DMS 273 (cell line): Measurements from ENCODE around the gene STXBP6.

Source experiments
- DNase-seq: peaks from one replicate; lab custom pipeline; 2025; ENCODE audit not compliant: unreplicated experiment; lab: John Stamatoyannopoulos, UW

STXBP6 gene

GRCh38 chr14:25017562-25017961 is 32.4 kb downstream of the STXBP6 start:
- no peak for DNase-seq

GRCh38 chr14:25015761-25016160 is 34.2 kb downstream of the STXBP6 start:
- peak; percentile 9 for DNase-seq

GRCh38 chr14:25014440-25014839 is 35.5 kb downstream of the STXBP6 start:
- no peak for DNase-seq

GRCh38 chr14:25011095-25011494 is 38.9 kb downstream of the STXBP6 start:
- DNase-seq: no peak

- no peak for DNase-seq
Measured at GRCh38 chr14:25010471-25010870, 39.5 kb downstream of the STXBP6 start.

- no peak for DNase-seq
Measured at GRCh38 chr14:25009891-25010290, 40.1 kb downstream of the STXBP6 start.

GRCh38 chr14:25007832-25008231 is 42.1 kb downstream of the STXBP6 start:
- peak; percentile 90 for DNase-seq

GRCh38 chr14:25006961-25007795 is 42.8 kb downstream of the STXBP6 start:
- DNase-seq: no peak

- no peak for DNase-seq
Measured at GRCh38 chr14:25006031-25006430, 43.9 kb downstream of the STXBP6 start.

GRCh38 chr14:25004389-25004809 is 45.5 kb downstream of the STXBP6 start:
- DNase-seq: no peak

GRCh38 chr14:25003537-25003936 is 46.4 kb downstream of the STXBP6 start:
- no peak for DNase-seq

- no peak for DNase-seq
Measured at GRCh38 chr14:25001601-25002000, 48.3 kb downstream of the STXBP6 start.

- no peak for DNase-seq
Measured at GRCh38 chr14:25001156-25001555, 48.8 kb downstream of the STXBP6 start.

GRCh38 chr14:24999157-24999556 is 50.8 kb downstream of the STXBP6 start:
- DNase-seq: no peak

GRCh38 chr14:24996930-24997725 is 52.8 kb downstream of the STXBP6 start:
- no peak for DNase-seq

GRCh38 chr14:24995016-24995415 is 54.9 kb downstream of the STXBP6 start:
- DNase-seq: no peak

GRCh38 chr14:24993631-24994030 is 56.3 kb downstream of the STXBP6 start:
- DNase-seq: no peak

- no peak for DNase-seq
Measured at GRCh38 chr14:24992624-24993360, 57.2 kb downstream of the STXBP6 start.

GRCh38 chr14:24991821-24992220 is 58.1 kb downstream of the STXBP6 start:
- no peak for DNase-seq

GRCh38 chr14:24991288-24991687 is 58.7 kb downstream of the STXBP6 start:
- no peak for DNase-seq

- DNase-seq: no peak
Measured at GRCh38 chr14:24990773-24991172, 59.2 kb downstream of the STXBP6 start.
